ENCODE data around the gene EXD3. TPM values are rescaled to one million over a fixed set of nuclear protein-coding genes. Genes with fewer than 3 reads are reported as not detected.
A peak's percentile ranks its signal among the peaks of the same experiment; 100 is the strongest.

The EXD3 gene
- total RNA-seq, 2 experiments from 2014 or later, result 6.7 to 7.1 TPM

DNA sequence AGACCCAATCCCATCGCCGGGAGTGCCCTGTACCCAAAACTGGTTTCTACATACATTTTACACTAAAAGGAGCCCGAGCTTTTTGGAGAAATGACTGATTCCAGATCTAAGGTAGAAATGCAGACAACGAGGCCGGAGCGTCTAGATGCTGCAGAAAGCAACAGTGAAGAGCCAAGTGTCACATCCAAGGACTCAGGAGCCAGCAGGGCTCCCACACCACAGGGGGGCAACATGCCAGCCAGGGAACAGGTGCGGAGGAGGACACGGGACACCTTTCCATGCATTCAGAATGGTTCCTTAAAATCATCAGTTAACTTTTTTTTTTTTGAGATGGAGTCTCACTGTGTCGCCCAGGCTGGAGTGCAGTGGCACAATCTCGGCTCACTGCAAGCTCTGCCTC lies 97.8 kb downstream of the EXD3 start:
- no peak overlapping the region for H3K27ac Mint-ChIP-seq
- ChIA-PET CTCF (interaction anchor here (1.5 kb wide), 1 partner anchor 23 kb away, joined by 6 read pairs; the partner anchor contains the start of gene NRARP), POLR2A (no interaction called here)
- intact Hi-C loops (cut with DNase I, micrococcal nuclease), result loop anchor here in 1 of 2 experiments (5.0 kb wide), 1 partner anchor 72 kb away; no protein-coding TSS in a partner anchor
- H3K4me1 Mint-ChIP-seq, result peaks cover 9% of the 10 kb centered on the region
- peaks cover 10% of the 10 kb centered on the region for H3K27me3 Mint-ChIP-seq
- DNase-seq (no peak), ATAC-seq (no peak)
- H3K9me3 Mint-ChIP-seq (ENCODE audit: low read depth), result peaks cover 6% of the 10 kb centered on the region
- peaks cover 5% of the 10 kb centered on the region for H3K36me3 Mint-ChIP-seq (ENCODE audit: low read depth)
- H3K4me3 Mint-ChIP-seq, result no peak overlapping the region

DNA sequence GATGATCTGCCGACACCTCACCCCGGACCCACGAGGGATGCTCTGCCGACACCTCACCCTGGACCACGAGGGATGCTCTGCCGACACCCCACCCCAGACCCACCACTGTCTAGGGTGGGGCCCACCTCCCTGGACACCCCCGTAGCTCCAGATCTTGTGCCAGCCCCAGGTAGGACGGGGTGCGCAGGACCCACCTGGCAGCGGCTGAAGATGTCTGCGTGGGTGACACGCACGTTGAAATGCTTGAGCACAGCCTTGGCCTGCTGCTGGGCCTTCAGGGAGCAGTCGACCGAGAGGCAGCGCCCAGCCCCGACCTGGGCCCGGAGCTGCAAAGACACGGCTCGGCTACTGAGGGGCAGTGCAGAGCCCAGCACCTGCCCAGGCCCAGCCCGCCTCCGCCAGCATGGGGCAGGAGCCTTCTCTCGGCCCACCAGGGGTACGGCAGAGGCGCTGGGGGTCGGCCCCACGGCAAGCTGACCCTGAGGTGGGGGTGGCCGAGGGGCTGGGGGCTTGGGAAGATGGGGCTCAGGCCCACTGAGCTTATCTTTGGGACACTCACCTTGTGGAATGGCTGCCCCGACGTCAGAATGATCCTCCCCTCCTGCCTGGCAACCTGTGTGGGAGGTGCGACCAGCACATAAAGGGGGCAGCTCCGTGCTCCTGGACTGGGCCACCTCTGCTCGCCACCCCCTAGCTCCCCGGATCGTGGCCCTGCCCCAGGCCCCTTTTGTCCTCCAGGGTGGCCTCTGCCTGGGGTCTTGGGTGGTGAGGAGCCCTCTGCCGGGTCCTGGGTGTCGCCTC lies 99.2 kb downstream of the EXD3 start:
- peaks cover 5% of the 10 kb centered on the region for H3K36me3 Mint-ChIP-seq (ENCODE audit: low read depth)
- peaks cover 10% of the 10 kb centered on the region for H3K27me3 Mint-ChIP-seq
- DNase-seq (no peak), ATAC-seq (no peak)
- peaks cover 6% of the 10 kb centered on the region for H3K9me3 Mint-ChIP-seq (ENCODE audit: low read depth)
- H3K4me3 Mint-ChIP-seq, result no peak overlapping the region
- H3K27ac Mint-ChIP-seq, result no peak overlapping the region
- ChIA-PET POLR2A (no interaction called here), CTCF (interaction anchor here (1.5 kb wide), 1 partner anchor 22 kb away, joined by 6 read pairs; the partner anchor contains the start of gene NRARP)
- intact Hi-C loops (cut with DNase I, micrococcal nuclease), result no loop called here
- H3K4me1 Mint-ChIP-seq, result peaks cover 9% of the 10 kb centered on the region

DNA sequence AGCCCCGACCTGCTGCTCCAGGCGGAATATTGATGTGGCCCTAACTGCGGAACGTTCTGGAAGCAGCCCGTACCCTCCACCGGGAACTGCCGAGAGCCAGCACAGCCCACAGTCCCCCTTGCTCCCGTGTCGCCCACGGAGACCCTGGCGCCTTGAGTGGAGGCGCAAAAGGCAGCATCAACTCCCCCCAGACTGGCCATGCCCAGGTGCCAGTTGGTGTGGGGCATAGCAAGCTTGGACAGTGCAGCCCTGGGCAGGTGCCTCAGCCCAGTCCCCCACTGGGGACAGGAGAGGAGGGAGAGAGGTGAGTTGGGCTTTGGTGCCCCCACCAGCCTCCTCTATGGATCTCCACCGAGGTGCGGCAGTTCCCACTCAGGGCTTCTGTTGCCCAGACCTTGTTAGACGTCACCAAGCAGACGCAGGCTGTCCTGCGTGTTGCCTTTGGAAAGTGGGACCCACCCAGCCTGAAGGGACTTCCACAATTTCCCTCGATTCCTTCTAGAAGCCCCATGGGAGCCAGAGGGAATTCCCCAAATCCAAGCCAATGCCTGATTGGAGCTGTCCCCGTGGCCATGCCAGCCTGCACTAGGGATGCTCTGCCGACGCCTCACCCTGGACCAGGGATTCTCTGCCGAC lies 101.1 kb downstream of the EXD3 start:
- H3K4me1 Mint-ChIP-seq, result peaks cover 6% of the 10 kb centered on the region
- ChIA-PET CTCF (interaction anchor here (0.6 kb wide), 2 partner anchors 121 to 337 kb away, joined by 3 to 4 read pairs; no protein-coding TSS in a partner anchor), POLR2A (no interaction called here)
- peaks cover 2% of the 10 kb centered on the region for H3K9me3 Mint-ChIP-seq (ENCODE audit: low read depth)
- H3K27ac Mint-ChIP-seq, result no peak overlapping the region
- H3K27me3 Mint-ChIP-seq, result peaks cover 10% of the 10 kb centered on the region
- no peak for DNase-seq
- peaks cover 1% of the 10 kb centered on the region for H3K36me3 Mint-ChIP-seq (ENCODE audit: low read depth)
- H3K4me3 Mint-ChIP-seq, result no peak overlapping the region
- intact Hi-C loops (cut with DNase I, micrococcal nuclease), result no loop called here
- ATAC-seq, result no peak

DNA sequence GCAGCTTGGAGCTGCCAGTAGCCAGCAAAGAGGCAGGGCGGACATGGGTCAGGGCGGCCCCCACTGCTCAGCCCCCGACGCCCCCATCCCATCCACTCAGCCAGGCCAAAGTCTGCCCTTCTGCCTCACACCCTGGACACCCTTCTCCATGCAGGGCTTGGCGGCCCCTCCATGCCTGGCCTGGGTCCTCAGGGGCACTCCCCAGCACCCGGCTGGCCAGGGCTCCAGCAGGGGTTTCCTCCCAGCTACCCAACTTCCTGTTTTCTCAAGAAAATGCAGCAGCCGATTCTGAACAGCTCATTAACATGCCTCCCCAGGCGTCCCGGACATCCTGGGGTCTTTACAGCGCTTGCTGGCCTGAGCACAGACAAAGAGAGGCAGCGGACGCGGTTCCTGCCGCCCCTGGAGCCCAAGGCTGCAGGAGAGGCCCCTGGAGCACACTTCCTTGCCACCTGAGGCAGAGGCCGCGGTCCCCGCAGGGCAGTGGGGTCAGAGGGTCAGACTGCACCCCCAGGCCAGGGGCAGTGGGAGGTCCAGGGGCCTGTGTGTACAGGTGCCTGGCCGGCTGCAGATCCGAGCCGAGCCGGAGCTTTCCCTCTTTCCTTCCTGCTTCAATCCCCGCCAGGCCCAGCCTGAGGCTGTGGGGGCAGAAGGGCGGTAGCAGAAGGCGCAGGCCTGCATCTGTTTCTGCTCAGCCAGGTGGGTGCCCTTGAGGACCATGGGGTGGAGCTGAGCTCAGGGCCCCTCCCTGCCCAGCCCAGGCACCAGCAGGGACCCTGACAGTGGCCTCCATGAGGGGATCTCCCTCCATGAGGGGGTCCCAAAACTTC lies 102.2 kb downstream of the EXD3 start:
- Mint-ChIP-seq H3K27me3 (peaks cover 5% of the 10 kb centered on the region), H3K36me3 (ENCODE audit: low read depth) (no peaks in the 10 kb centered on the region), H3K27ac (no peak overlapping the region), H3K4me1 (no peaks in the 10 kb centered on the region), H3K9me3 (ENCODE audit: low read depth) (no peaks in the 10 kb centered on the region), H3K4me3 (no peak overlapping the region)
- intact Hi-C loops (cut with DNase I, micrococcal nuclease), result no loop called here
- ATAC-seq, result peak; percentile 31
- ChIA-PET CTCF (interaction anchor here (0.6 kb wide), 1 partner anchor 338 kb away, joined by 3 read pairs; no protein-coding TSS in a partner anchor), POLR2A (no interaction called here)
- DNase-seq, result peak; percentile 22

GRCh38 chr9:137319739-137320551 lies 103.0 kb downstream of the EXD3 start:
- Mint-ChIP-seq H3K9me3 (ENCODE audit: low read depth) (no peaks in the 10 kb centered on the region), H3K4me3 (no peak overlapping the region), H3K36me3 (ENCODE audit: low read depth) (no peaks in the 10 kb centered on the region), H3K4me1 (no peaks in the 10 kb centered on the region), H3K27me3 (peaks cover 2% of the 10 kb centered on the region), H3K27ac (no peak overlapping the region)
- DNase-seq (no peak), ATAC-seq (no peak)
- CTCF ChIA-PET, result no interaction called here
- POLR2A ChIA-PET, result no interaction called here
- intact Hi-C loops (cut with DNase I, micrococcal nuclease), result no loop called here

DNA sequence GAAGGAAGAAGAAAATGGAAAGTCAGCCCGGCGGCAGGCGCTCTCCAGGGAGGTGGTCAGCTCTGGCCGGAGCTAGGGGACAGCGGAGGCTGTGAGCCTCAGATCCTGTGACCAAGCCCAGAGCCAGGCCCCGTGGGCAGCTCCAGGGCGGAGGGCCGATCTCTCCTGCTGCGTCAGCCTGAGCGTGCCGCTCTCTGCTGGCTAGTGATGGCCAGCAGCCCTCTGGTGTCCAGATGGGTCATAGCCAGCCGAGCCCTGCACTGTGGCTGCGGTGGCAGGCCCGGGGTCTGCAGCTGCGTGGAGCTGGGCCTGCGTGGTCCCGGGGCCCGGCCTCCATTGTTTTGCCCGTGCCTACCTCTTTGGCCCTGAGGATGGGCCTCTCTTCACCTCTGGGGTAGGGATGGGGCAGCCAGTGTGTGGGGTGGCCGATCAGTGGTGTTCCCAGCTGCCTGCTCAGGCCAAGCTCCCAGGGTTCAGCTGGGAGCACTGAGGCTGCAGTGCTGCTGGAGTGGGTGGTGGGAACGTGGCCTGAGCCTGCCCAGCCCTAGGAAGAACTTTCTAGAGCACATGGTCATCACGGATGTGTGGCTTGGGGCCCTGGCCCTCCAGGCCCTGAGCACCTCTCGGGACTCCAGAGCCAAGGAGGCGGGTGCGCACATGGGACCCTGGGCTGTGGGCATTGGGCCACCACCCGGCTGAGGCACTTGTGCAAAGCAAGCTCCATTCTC lies 103.8 kb downstream of the EXD3 start:
- Mint-ChIP-seq H3K9me3 (ENCODE audit: low read depth) (no peaks in the 10 kb centered on the region), H3K27ac (no peak overlapping the region), H3K4me3 (no peak overlapping the region), H3K4me1 (no peaks in the 10 kb centered on the region), H3K27me3 (peaks cover 2% of the 10 kb centered on the region), H3K36me3 (ENCODE audit: low read depth) (no peaks in the 10 kb centered on the region)
- ATAC-seq (no peak), DNase-seq (no peak)
- ChIA-PET CTCF (no interaction called here), POLR2A (no interaction called here)
- intact Hi-C loops (cut with DNase I, micrococcal nuclease), result no loop called here

DNA sequence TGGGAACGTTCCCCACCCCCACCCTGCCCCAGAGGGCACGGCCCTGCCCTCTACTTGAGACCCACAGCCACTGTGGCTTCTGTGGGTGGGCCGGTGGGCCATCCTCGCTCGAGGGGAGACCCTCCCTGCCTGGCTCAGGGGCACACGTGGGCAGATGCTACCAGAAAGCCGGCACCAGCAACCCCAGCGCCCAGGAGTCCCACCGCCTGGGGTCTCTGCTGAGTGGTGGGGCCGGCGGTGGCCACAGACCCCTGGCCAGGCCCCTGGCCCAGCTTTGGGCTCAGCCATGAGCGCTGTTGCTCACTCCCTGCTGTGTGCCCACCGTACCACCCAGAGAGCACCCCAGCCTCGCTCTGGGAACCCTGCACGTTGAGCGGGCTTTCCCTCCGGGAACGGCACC lies 104.4 kb downstream of the EXD3 start:
- Mint-ChIP-seq H3K4me1 (no peaks in the 10 kb centered on the region), H3K9me3 (ENCODE audit: low read depth) (no peaks in the 10 kb centered on the region), H3K4me3 (no peak overlapping the region), H3K36me3 (ENCODE audit: low read depth) (no peaks in the 10 kb centered on the region), H3K27ac (no peak overlapping the region), H3K27me3 (peaks cover 2% of the 10 kb centered on the region)
- ChIA-PET CTCF (interaction anchor here (1.7 kb wide), 1 partner anchor 15 kb away, joined by 4 read pairs; no protein-coding TSS in a partner anchor), POLR2A (no interaction called here)
- intact Hi-C loops (cut with DNase I, micrococcal nuclease), result no loop called here
- no peak for DNase-seq
- no peak for ATAC-seq

GRCh38 chr9:137317718-137318511 lies 105.0 kb downstream of the EXD3 start:
- ATAC-seq, result no peak
- Mint-ChIP-seq H3K9me3 (ENCODE audit: low read depth) (no peaks in the 10 kb centered on the region), H3K4me3 (no peak overlapping the region), H3K4me1 (no peaks in the 10 kb centered on the region), H3K27me3 (peaks cover 2% of the 10 kb centered on the region), H3K27ac (no peak overlapping the region), H3K36me3 (ENCODE audit: low read depth) (no peaks in the 10 kb centered on the region)
- ChIA-PET CTCF (interaction anchor here (1.7 kb wide), 1 partner anchor 14 kb away, joined by 4 read pairs; no protein-coding TSS in a partner anchor), POLR2A (no interaction called here)
- no peak for DNase-seq
- intact Hi-C loops (cut with DNase I, micrococcal nuclease), result no loop called here

DNA sequence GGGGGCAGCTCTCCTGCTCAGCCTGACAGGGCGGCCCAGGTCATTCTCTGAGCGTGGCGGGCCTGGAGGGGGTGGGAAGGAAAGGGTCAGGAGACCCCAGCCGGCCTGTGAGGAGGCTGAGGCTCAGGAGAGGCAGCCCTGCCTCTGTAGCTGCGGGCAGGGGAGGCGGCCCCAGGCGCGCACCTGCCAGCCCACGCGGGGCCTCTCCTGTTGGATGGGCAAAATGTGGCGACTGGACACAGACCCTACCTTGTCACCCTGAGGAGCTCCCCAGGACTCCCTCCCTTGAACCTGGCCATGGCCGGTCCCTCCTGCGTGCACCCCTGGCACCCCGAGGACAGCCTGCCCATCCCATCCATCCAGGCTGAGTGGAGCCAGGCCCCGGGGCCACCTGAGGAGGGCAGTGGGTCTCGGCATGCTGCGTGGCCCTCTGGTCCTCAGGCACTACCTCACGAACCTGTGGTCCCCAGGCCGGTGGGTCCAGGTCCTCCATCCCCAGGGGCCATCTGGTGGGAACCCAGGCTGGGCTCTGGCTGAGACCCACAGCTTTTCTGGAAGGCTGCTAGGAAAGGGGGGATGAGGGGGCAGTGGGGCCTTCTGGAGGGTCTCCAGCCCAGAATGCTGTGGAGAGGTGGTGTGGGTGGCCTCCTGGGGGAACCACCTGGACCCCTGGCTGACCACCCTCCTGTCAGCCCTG lies 105.8 kb downstream of the EXD3 start:
- ChIA-PET POLR2A (no interaction called here), CTCF (interaction anchor here (1.7 kb wide), 1 partner anchor 14 kb away, joined by 4 read pairs; no protein-coding TSS in a partner anchor)
- peaks cover 2% of the 10 kb centered on the region for H3K27me3 Mint-ChIP-seq
- no peaks in the 10 kb centered on the region for H3K4me1 Mint-ChIP-seq
- ATAC-seq (no peak), DNase-seq (no peak)
- H3K36me3 Mint-ChIP-seq (ENCODE audit: low read depth), result no peaks in the 10 kb centered on the region
- intact Hi-C loops (cut with DNase I, micrococcal nuclease), result no loop called here
- no peaks in the 10 kb centered on the region for H3K9me3 Mint-ChIP-seq (ENCODE audit: low read depth)
- no peak overlapping the region for H3K27ac Mint-ChIP-seq
- H3K4me3 Mint-ChIP-seq, result no peak overlapping the region

All from activated CD4-positive, alpha-beta T cell treated with anti-CD3 and anti-CD28 coated beads for 36 hours (primary cell).